Mesenchymal stem cell (in vitro differentiated cells and primary cell): ENCODE data around the gene GPR158.

Experiments
- DNase-seq: peaks from one replicate; pipeline ENCODE4 v3.0.0-alpha.2; 2013
- H2AFZ ChIP-seq: one replicate; pipeline ENCODE4 v1.6.1; 2013; ENCODE audit warnings: low read depth, mild to moderate bottlenecking, control low read depth, inconsistent platforms, low read length, moderate library complexity
- H2AK5ac ChIP-seq: 2 replicates; pipeline ENCODE4 v1.6.1; 2013; ENCODE audit warnings: low read length, moderate library complexity, mild to moderate bottlenecking, inconsistent platforms; ENCODE audit not compliant: severe bottlenecking
- H2BK120ac ChIP-seq: one replicate; pipeline ENCODE4 v1.6.1; 2013; ENCODE audit warnings: low read depth, mild to moderate bottlenecking, inconsistent platforms, low read length, moderate library complexity
- H2BK12ac ChIP-seq, 2 experiments: one replicate each; pipeline ENCODE4 v1.6.1; 2013; ENCODE audit warnings: inconsistent platforms in 2 of 2, low read length in 2 of 2, mild to moderate bottlenecking in 2 of 2, moderate library complexity in 2 of 2, control low read depth in 1 of 2
- H2BK15ac ChIP-seq: one replicate; pipeline ENCODE4 v1.6.1; 2013; ENCODE audit warnings: mild to moderate bottlenecking, low read depth, inconsistent platforms; ENCODE audit not compliant: poor library complexity, severe bottlenecking
- H2BK5ac ChIP-seq: 2 replicates; pipeline ENCODE4 v1.6.1; 2013; ENCODE audit warnings: low read depth, mild to moderate bottlenecking, low read length, control low read depth, inconsistent platforms; ENCODE audit not compliant: poor library complexity, severe bottlenecking
- H3K14ac ChIP-seq, 2 experiments: one replicate each; pipeline ENCODE4 v1.6.1; 2013; ENCODE audit warnings: inconsistent platforms in 2 of 2, low read length in 2 of 2, control low read depth in 1 of 2, mild to moderate bottlenecking in 1 of 2, moderate library complexity in 1 of 2
- H3K18ac ChIP-seq, 2 experiments: one replicate each; pipeline ENCODE4 v1.6.1; 2013; ENCODE audit warnings: inconsistent platforms in 2 of 2, low read length in 2 of 2, control low read depth in 1 of 2, low read depth in 1 of 2, mild to moderate bottlenecking in 1 of 2
- H3K23ac ChIP-seq, 2 experiments: one replicate each; pipeline ENCODE4 v1.6.1; 2013; ENCODE audit warnings: inconsistent platforms in 2 of 2, low read length in 2 of 2, mild to moderate bottlenecking in 2 of 2, moderate library complexity in 2 of 2, control low read depth in 1 of 2
- H3K27ac ChIP-seq: 2 replicates; pipeline ENCODE4 v1.5.1; 2013; ENCODE audit warnings: mild to moderate bottlenecking, moderate library complexity, low read length, control low read depth, inconsistent platforms; ENCODE audit not compliant: poor library complexity, severe bottlenecking
- H3K27me3 ChIP-seq, 2 experiments: 2 replicates each; pipeline versions ENCODE4 v1.6.1 to v1.7.0; 2013; ENCODE audit warnings: low read length in 2 of 2, mild to moderate bottlenecking in 2 of 2, moderate library complexity in 2 of 2, control low read depth in 1 of 2, inconsistent platforms in 1 of 2; ENCODE audit not compliant: control insufficient read depth in 1 of 2, insufficient read depth in 1 of 2
- H3K36me3 ChIP-seq, 2 experiments: 2 replicates each; pipeline versions ENCODE4 v1.6.1 to v1.7.0; 2013; ENCODE audit warnings: low read length in 2 of 2, control low read depth in 1 of 2, inconsistent platforms in 1 of 2, low read depth in 1 of 2, mild to moderate bottlenecking in 1 of 2; ENCODE audit not compliant: insufficient read depth in 2 of 2, control insufficient read depth in 1 of 2
- H3K4ac ChIP-seq, 2 experiments: one replicate each; pipeline ENCODE4 v1.6.1; 2013; ENCODE audit warnings: inconsistent platforms in 2 of 2, low read length in 2 of 2, mild to moderate bottlenecking in 2 of 2, moderate library complexity in 2 of 2, control low read depth in 1 of 2, low read depth in 1 of 2
- H3K4me1 ChIP-seq: 2 replicates; pipeline ENCODE4 v1.6.1; 2013; ENCODE audit warnings: low read depth, low read length, control low read depth; ENCODE audit not compliant: control insufficient read depth, insufficient read depth
- H3K4me2 ChIP-seq: 2 replicates; pipeline ENCODE4 v1.6.1; 2013; ENCODE audit warnings: low read length, mild to moderate bottlenecking, inconsistent platforms; ENCODE audit not compliant: poor library complexity, severe bottlenecking
- H3K4me3 ChIP-seq, 2 experiments: 2 replicates each; pipeline versions ENCODE4 v1.5.1 to v1.7.0; 2013; ENCODE audit warnings: low read length in 2 of 2, mild to moderate bottlenecking in 2 of 2, control low read depth in 1 of 2, low read depth in 1 of 2; ENCODE audit not compliant: insufficient read depth in 1 of 2
- H3K79me1 ChIP-seq: replicated peaks from 2 replicates; pipeline ENCODE4 v1.6.1; 2013; ENCODE audit warnings: mild to moderate bottlenecking, control low read depth, low read length, inconsistent platforms; ENCODE audit not compliant: poor library complexity, severe bottlenecking
- H3K9ac ChIP-seq: 2 replicates; pipeline ENCODE4 v1.7.0; 2013; ENCODE audit warnings: mild to moderate bottlenecking, low read length, moderate library complexity
- H3K9me3 ChIP-seq: 2 replicates; pipeline ENCODE4 v1.7.0; 2013; ENCODE audit warnings: mild to moderate bottlenecking, low read length; ENCODE audit not compliant: control insufficient read depth
- H4K8ac ChIP-seq: one replicate; pipeline ENCODE4 v1.6.1; 2013; ENCODE audit warnings: inconsistent platforms, mild to moderate bottlenecking, low read length, moderate library complexity
- H4K91ac ChIP-seq: one replicate; pipeline ENCODE4 v1.6.1; 2013; ENCODE audit warnings: mild to moderate bottlenecking, low read length, inconsistent platforms
- WGBS: methylation state at CpG from one replicate; pipeline ENCODE4 v1.1.7; 2013; ENCODE audit warnings: mixed read lengths; 5-methylcytosine and 5-hydroxymethylcytosine counted together

Gene GPR158

GRCh38 chr10:25198151-25198550 lies 23.4 kb downstream of the GPR158 start:
- H2BK5ac ChIP-seq, result no peak overlapping the region
- no peaks in the 10 kb centered on the region for H3K79me1 ChIP-seq
- no peak for DNase-seq
- WGBS, result 50% methylated on average over 1 of the region's 1 CpG
- H3K36me3 ChIP-seq, result no peaks in the 10 kb centered on the region
- no peak overlapping the region for H2BK120ac ChIP-seq
- H2BK15ac ChIP-seq, result no peak overlapping the region
- no peaks in the 10 kb centered on the region for H3K9me3 ChIP-seq
- no peak overlapping the region for H4K8ac ChIP-seq
- H3K27ac ChIP-seq, result no peak overlapping the region
- no peak overlapping the region for H3K18ac ChIP-seq
- H3K23ac ChIP-seq, result no peak overlapping the region
- H3K4me3 ChIP-seq, result no peak overlapping the region
- no peak overlapping the region for H2AFZ ChIP-seq
- no peaks in the 10 kb centered on the region for H3K4me1 ChIP-seq
- H4K91ac ChIP-seq, result no peak overlapping the region
- H2AK5ac ChIP-seq, result no peak overlapping the region
- no peak overlapping the region for H3K14ac ChIP-seq
- no peak overlapping the region for H3K4me2 ChIP-seq
- H2BK12ac ChIP-seq, result no peak overlapping the region
- H3K4ac ChIP-seq, result no peak overlapping the region
- no peak overlapping the region for H3K9ac ChIP-seq
- H3K27me3 ChIP-seq, result no peaks in the 10 kb centered on the region

- Histone ChIP-seq H3K36me3 (no peaks in the 10 kb centered on the region), H3K18ac (no peak overlapping the region), H3K4me1 (no peaks in the 10 kb centered on the region), H4K91ac (no peak overlapping the region), H3K4me2 (no peak overlapping the region), H3K27me3 (no peaks in the 10 kb centered on the region), H4K8ac (no peak overlapping the region), H3K9ac (no peak overlapping the region), H3K9me3 (no peaks in the 10 kb centered on the region), H3K23ac (no peak overlapping the region), H3K4ac (no peak overlapping the region), H3K4me3 (no peak overlapping the region), H3K27ac (no peak overlapping the region), H2AK5ac (no peak overlapping the region), H2BK120ac (no peak overlapping the region), H3K14ac (no peak overlapping the region), H2BK5ac (no peak overlapping the region), H2BK15ac (no peak overlapping the region), H2AFZ (no peak overlapping the region), H2BK12ac (no peak overlapping the region), H3K79me1 (no peaks in the 10 kb centered on the region)
- DNase-seq, result no peak
- 55% methylated on average over 4 of the region's 4 CpGs for WGBS
These were observed 32.1 kb downstream of the GPR158 start for GRCh38 chr10:25206693-25207414.

- H2AK5ac ChIP-seq, result no peak overlapping the region
- no peaks in the 10 kb centered on the region for H3K79me1 ChIP-seq
- no peak overlapping the region for H2AFZ ChIP-seq
- H3K27me3 ChIP-seq, result no peaks in the 10 kb centered on the region
- H3K4me2 ChIP-seq, result no peak overlapping the region
- no peaks in the 10 kb centered on the region for H3K9me3 ChIP-seq
- no peak for DNase-seq
- no peak overlapping the region for H3K14ac ChIP-seq
- H4K91ac ChIP-seq, result no peak overlapping the region
- no peaks in the 10 kb centered on the region for H3K36me3 ChIP-seq
- H4K8ac ChIP-seq, result no peak overlapping the region
- H2BK120ac ChIP-seq, result no peak overlapping the region
- no peak overlapping the region for H2BK5ac ChIP-seq
- no peak overlapping the region for H3K23ac ChIP-seq
- WGBS, result 94% methylated on average over 2 of the region's 2 CpGs
- no peak overlapping the region for H3K9ac ChIP-seq
- no peak overlapping the region for H2BK15ac ChIP-seq
- no peak overlapping the region for H3K4ac ChIP-seq
- H3K27ac ChIP-seq, result no peak overlapping the region
- H3K18ac ChIP-seq, result no peak overlapping the region
- H2BK12ac ChIP-seq, result no peak overlapping the region
- no peak overlapping the region for H3K4me3 ChIP-seq
- no peaks in the 10 kb centered on the region for H3K4me1 ChIP-seq
These were observed 34.8 kb downstream of the GPR158 start for GRCh38 chr10:25209618-25210017.

GRCh38 chr10:25210265-25210664 lies 35.5 kb downstream of the GPR158 start:
- no peak overlapping the region for H2AK5ac ChIP-seq
- no peaks in the 10 kb centered on the region for H3K27me3 ChIP-seq
- no peak overlapping the region for H3K18ac ChIP-seq
- H3K23ac ChIP-seq, result no peak overlapping the region
- no peak overlapping the region for H3K14ac ChIP-seq
- no peaks in the 10 kb centered on the region for H3K36me3 ChIP-seq
- no peaks in the 10 kb centered on the region for H3K79me1 ChIP-seq
- H3K4me1 ChIP-seq, result no peaks in the 10 kb centered on the region
- H2BK5ac ChIP-seq, result no peak overlapping the region
- H3K4ac ChIP-seq, result no peak overlapping the region
- DNase-seq, result no peak
- no peak overlapping the region for H2BK120ac ChIP-seq
- no peak overlapping the region for H3K4me3 ChIP-seq
- WGBS, result no CpG with 5 or more reads among the region's 2 CpGs
- no peak overlapping the region for H4K91ac ChIP-seq
- H3K27ac ChIP-seq, result no peak overlapping the region
- no peaks in the 10 kb centered on the region for H3K9me3 ChIP-seq
- no peak overlapping the region for H2BK15ac ChIP-seq
- no peak overlapping the region for H3K4me2 ChIP-seq
- H2BK12ac ChIP-seq, result no peak overlapping the region
- no peak overlapping the region for H4K8ac ChIP-seq
- no peak overlapping the region for H3K9ac ChIP-seq
- no peak overlapping the region for H2AFZ ChIP-seq
